HG02885 (cell line): ENCODE measurements around the gene LRCH1.

Source experiments
- ATAC-seq: cut with Tn5 transposase; IDR thresholded peaks from one replicate; pipeline ENCODE4 v1.9.1; 2021; ENCODE audit warnings: mild to moderate bottlenecking; ENCODE audit not compliant: unreplicated experiment, poor library complexity

The LRCH1 gene

GRCh38 chr13:46656786-46657185 lies 103.8 kb downstream of the LRCH1 start:
- ATAC-seq: peak; percentile 96

- ATAC-seq: no peak
These were observed 106.6 kb downstream of the LRCH1 start for GRCh38 chr13:46659413-46660065.

GRCh38 chr13:46660416-46660815 lies 107.4 kb downstream of the LRCH1 start:
- no peak for ATAC-seq

- ATAC-seq: no peak
These were observed 107.9 kb downstream of the LRCH1 start for GRCh38 chr13:46660857-46661256.

GRCh38 chr13:46662690-46663089 lies 109.7 kb downstream of the LRCH1 start:
- peak; percentile 54 for ATAC-seq

- no peak for ATAC-seq
These were observed 110.5 kb downstream of the LRCH1 start for GRCh38 chr13:46663206-46664037.

- ATAC-seq: no peak
These were observed 111.2 kb downstream of the LRCH1 start for GRCh38 chr13:46664195-46664594.

- no peak for ATAC-seq
These were observed 112.3 kb downstream of the LRCH1 start for GRCh38 chr13:46665248-46665632.

GRCh38 chr13:46665633-46666482 lies 112.9 kb downstream of the LRCH1 start:
- no peak for ATAC-seq

- ATAC-seq: peak; percentile 30
These were observed 113.9 kb downstream of the LRCH1 start for GRCh38 chr13:46666727-46667456.

- ATAC-seq: peak; percentile 69
These were observed 114.8 kb downstream of the LRCH1 start for GRCh38 chr13:46667687-46668281.

- peak; percentile 8 for ATAC-seq
These were observed 115.3 kb downstream of the LRCH1 start for GRCh38 chr13:46668302-46668720.

- ATAC-seq: no peak
These were observed 116.1 kb downstream of the LRCH1 start for GRCh38 chr13:46668931-46669525.

GRCh38 chr13:46672338-46673090 lies 119.5 kb downstream of the LRCH1 start:
- ATAC-seq: no peak

- ATAC-seq: no peak
These were observed 122.0 kb downstream of the LRCH1 start for GRCh38 chr13:46675016-46675415.

- ATAC-seq: no peak
These were observed 123.4 kb downstream of the LRCH1 start for GRCh38 chr13:46676378-46676725.

- ATAC-seq: peak; percentile 88
These were observed 126.6 kb downstream of the LRCH1 start for GRCh38 chr13:46679369-46680120.

- ATAC-seq: no peak
These were observed 129.0 kb downstream of the LRCH1 start for GRCh38 chr13:46682015-46682414.
